Neural progenitor cell (in vitro differentiated cells): ENCODE data around the gene ANO2.

Source experiments
- EZH2 ChIP-seq: fragments of 200-600 bp; sonication (generic); IDR thresholded peaks from 2 replicates; pipeline ENCODE4 v1.6.1; 2017; ENCODE audit warnings: antibody characterized with exemption, mild to moderate bottlenecking, moderate library complexity
- EZH2phosphoT487 ChIP-seq: fragments of 200-600 bp; sonication (generic); IDR thresholded peaks from 2 replicates; pipeline ENCODE4 v1.6.1; 2017; ENCODE audit warnings: antibody characterized with exemption
- TF ChIP-seq, protein P1 (sequence below): fragments of 200-600 bp; sonication (generic); IDR thresholded peaks from 2 replicates; pipeline ENCODE4 v1.5.1; 2017; ENCODE audit warnings: antibody characterized with exemption, mild to moderate bottlenecking

DNA sequence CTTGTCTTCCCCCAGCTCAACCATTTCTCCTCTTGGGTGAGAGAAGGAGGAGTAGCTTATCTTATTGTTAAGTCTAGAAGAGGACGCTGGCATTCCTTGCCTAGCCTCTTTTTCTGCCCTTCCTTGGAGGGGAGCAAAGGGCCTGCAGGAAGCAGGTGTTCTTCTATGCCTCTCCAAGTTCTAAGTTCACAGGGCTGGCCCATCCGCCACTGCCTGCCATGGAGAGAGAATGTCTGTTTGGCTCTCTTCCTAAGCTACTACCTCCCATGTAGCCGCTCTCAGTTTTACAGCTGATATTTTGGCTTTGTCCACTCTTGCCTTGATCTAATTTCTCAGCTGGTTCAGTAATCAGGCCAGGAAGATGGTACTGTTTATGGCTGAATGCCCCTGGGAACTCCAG, 312.0 kb downstream of the ANO2 start:
- TF ChIP-seq EZH2phosphoT487 (no peak), EZH2 (no peak)
- TF ChIP-seq, protein P1, sequence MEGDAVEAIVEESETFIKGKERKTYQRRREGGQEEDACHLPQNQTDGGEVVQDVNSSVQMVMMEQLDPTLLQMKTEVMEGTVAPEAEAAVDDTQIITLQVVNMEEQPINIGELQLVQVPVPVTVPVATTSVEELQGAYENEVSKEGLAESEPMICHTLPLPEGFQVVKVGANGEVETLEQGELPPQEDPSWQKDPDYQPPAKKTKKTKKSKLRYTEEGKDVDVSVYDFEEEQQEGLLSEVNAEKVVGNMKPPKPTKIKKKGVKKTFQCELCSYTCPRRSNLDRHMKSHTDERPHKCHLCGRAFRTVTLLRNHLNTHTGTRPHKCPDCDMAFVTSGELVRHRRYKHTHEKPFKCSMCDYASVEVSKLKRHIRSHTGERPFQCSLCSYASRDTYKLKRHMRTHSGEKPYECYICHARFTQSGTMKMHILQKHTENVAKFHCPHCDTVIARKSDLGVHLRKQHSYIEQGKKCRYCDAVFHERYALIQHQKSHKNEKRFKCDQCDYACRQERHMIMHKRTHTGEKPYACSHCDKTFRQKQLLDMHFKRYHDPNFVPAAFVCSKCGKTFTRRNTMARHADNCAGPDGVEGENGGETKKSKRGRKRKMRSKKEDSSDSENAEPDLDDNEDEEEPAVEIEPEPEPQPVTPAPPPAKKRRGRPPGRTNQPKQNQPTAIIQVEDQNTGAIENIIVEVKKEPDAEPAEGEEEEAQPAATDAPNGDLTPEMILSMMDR: no peak
